GM18499 (cell line): Measurements from ENCODE around the gene IL1RAPL1.
"Not testable (repeated sequence)": the region's sequence is repeated elsewhere in the genome, so short reads cannot be mapped to it uniquely, and the experiment has no call there.

ENCODE experiments used
- ATAC-seq: cut with Tn5 transposase; IDR thresholded peaks from one replicate; pipeline ENCODE4 v1.9.1; 2021; ENCODE audit warnings: moderate number of reproducible peaks; ENCODE audit not compliant: insufficient read depth, unreplicated experiment

Gene IL1RAPL1

GRCh38 chrX:29333091-29333490 lies 745.8 kb downstream of the IL1RAPL1 start:
- ATAC-seq, result not testable (repeated sequence)

GRCh38 chrX:29348288-29348687 lies 761.0 kb downstream of the IL1RAPL1 start:
- no peak for ATAC-seq

GRCh38 chrX:29359276-29359675 lies 772.0 kb downstream of the IL1RAPL1 start:
- ATAC-seq, result no peak

GRCh38 chrX:29374765-29375164 lies 787.5 kb downstream of the IL1RAPL1 start:
- ATAC-seq, result not testable (repeated sequence)

GRCh38 chrX:29376584-29376983 lies 789.3 kb downstream of the IL1RAPL1 start:
- ATAC-seq, result peak; percentile 86

- ATAC-seq, result no peak
Measured at GRCh38 chrX:29382811-29383210, 795.6 kb downstream of the IL1RAPL1 start.

- ATAC-seq, result no peak
Measured at GRCh38 chrX:29388509-29388908, 801.3 kb downstream of the IL1RAPL1 start.

- no peak for ATAC-seq
Measured at GRCh38 chrX:29397506-29397905, 810.3 kb downstream of the IL1RAPL1 start.

GRCh38 chrX:29407357-29407756 lies 820.1 kb downstream of the IL1RAPL1 start:
- no peak for ATAC-seq

- no peak for ATAC-seq
Measured at GRCh38 chrX:29419774-29420553, 832.7 kb downstream of the IL1RAPL1 start.

- ATAC-seq, result no peak
Measured at GRCh38 chrX:29422034-29422433, 834.8 kb downstream of the IL1RAPL1 start.

GRCh38 chrX:29431895-29432294 lies 844.6 kb downstream of the IL1RAPL1 start:
- ATAC-seq, result no peak

GRCh38 chrX:29432534-29432933 lies 845.3 kb downstream of the IL1RAPL1 start:
- no peak for ATAC-seq

GRCh38 chrX:29434939-29435338 lies 847.7 kb downstream of the IL1RAPL1 start:
- ATAC-seq, result no peak

GRCh38 chrX:29435396-29435795 lies 848.1 kb downstream of the IL1RAPL1 start:
- no peak for ATAC-seq

GRCh38 chrX:29447867-29448266 lies 860.6 kb downstream of the IL1RAPL1 start:
- no peak for ATAC-seq

- no peak for ATAC-seq
Measured at GRCh38 chrX:29453333-29453732, 866.1 kb downstream of the IL1RAPL1 start.

GRCh38 chrX:29455702-29456101 lies 868.5 kb downstream of the IL1RAPL1 start:
- ATAC-seq, result no peak

- ATAC-seq, result peak; percentile 72
Measured at GRCh38 chrX:29461039-29461438, 873.8 kb downstream of the IL1RAPL1 start.

- no peak for ATAC-seq
Measured at GRCh38 chrX:29466456-29466855, 879.2 kb downstream of the IL1RAPL1 start.

GRCh38 chrX:29468911-29469494 lies 881.8 kb downstream of the IL1RAPL1 start:
- no peak for ATAC-seq

GRCh38 chrX:29470030-29470429 lies 882.8 kb downstream of the IL1RAPL1 start:
- ATAC-seq, result no peak
